ENCODE measurements around the gene TMEM237.

DNA sequence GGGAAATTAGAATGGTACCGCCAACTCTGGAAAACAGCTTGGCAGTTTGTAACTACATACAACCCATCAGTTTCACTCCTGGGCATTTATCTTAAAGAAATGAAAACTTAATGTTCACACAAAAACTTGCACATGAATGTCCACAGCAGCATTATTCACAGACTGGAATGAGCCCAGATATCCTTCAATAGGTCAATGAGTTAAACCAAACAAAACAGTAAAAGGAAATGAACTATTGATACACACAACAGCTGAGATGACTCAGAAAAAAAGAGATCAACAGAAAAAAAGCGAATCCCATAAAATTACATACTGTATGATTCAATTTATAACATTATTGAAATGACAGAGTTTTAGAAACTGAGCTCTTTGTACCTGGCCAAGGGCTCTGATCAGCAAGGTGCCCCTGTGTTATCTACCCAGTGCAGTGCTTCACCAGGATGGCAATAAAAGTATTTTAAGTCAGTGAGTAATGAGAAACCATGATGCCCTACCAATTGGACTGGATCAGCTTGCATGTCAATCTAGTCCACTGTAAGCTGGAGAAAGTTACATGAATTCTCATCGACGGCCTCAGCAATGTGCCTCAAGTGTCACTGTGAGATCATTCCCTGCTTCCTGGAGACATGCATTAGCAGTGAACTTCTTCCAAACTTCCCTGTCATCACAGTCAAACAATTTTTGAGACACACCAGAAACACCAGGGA lies 21.9 kb downstream of the TMEM237 start:
- TF ChIP-seq, protein P1, sequence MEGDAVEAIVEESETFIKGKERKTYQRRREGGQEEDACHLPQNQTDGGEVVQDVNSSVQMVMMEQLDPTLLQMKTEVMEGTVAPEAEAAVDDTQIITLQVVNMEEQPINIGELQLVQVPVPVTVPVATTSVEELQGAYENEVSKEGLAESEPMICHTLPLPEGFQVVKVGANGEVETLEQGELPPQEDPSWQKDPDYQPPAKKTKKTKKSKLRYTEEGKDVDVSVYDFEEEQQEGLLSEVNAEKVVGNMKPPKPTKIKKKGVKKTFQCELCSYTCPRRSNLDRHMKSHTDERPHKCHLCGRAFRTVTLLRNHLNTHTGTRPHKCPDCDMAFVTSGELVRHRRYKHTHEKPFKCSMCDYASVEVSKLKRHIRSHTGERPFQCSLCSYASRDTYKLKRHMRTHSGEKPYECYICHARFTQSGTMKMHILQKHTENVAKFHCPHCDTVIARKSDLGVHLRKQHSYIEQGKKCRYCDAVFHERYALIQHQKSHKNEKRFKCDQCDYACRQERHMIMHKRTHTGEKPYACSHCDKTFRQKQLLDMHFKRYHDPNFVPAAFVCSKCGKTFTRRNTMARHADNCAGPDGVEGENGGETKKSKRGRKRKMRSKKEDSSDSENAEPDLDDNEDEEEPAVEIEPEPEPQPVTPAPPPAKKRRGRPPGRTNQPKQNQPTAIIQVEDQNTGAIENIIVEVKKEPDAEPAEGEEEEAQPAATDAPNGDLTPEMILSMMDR (conservative IDR thresholded peaks at IDR 0.05 in 1 of 2, IDR thresholded peaks at IDR 0.05 in 1 of 2; ENCODE audit: low read depth in 1 of 2, low read length in 2 of 2), result no peak
- TF ChIP-seq EZH2 (IDR thresholded peaks at IDR 0.05; ENCODE audit: low read length, missing control alignments), result no peak
